ENCODE data around the gene ETF1.
"Not testable (repeated sequence)": the region's sequence is repeated elsewhere in the genome, so short reads cannot be mapped to it uniquely, and the experiment has no call there.

DNA sequence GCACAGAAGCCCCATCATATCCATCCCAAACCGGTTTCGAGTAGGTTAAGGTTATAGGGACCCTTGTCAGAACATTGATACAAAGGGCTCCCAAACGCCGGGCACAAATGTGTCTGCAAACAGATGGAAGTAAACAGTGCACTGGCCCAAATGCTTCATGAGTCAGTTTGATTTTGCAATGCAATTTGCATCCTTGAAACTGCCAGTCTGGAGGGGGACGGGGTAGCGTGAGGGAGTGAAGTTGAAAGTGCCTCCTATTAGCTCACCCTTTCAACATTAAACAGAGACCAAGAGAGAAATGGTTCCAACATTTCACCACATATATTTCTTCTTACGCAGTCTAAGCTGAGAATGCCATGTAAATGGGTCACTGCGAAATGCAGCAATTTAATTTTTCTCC lies 35.6 kb downstream of the ETF1 start:
- TF ChIP-seq, protein P1, sequence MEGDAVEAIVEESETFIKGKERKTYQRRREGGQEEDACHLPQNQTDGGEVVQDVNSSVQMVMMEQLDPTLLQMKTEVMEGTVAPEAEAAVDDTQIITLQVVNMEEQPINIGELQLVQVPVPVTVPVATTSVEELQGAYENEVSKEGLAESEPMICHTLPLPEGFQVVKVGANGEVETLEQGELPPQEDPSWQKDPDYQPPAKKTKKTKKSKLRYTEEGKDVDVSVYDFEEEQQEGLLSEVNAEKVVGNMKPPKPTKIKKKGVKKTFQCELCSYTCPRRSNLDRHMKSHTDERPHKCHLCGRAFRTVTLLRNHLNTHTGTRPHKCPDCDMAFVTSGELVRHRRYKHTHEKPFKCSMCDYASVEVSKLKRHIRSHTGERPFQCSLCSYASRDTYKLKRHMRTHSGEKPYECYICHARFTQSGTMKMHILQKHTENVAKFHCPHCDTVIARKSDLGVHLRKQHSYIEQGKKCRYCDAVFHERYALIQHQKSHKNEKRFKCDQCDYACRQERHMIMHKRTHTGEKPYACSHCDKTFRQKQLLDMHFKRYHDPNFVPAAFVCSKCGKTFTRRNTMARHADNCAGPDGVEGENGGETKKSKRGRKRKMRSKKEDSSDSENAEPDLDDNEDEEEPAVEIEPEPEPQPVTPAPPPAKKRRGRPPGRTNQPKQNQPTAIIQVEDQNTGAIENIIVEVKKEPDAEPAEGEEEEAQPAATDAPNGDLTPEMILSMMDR (IDR thresholded peaks at IDR 0.05) = not testable (repeated sequence)
- TF ChIP-seq EZH2 (IDR thresholded peaks at IDR 0.05; ENCODE audit: borderline replicate concordance, insufficient read depth, low read depth, low read length, poor library complexity, severe bottlenecking) = not testable (repeated sequence)

Measured in B cell (primary cell).